ENCODE results near the gene PYGM. TPM values are rescaled to one million over a fixed set of nuclear protein-coding genes. Genes with fewer than 3 reads are reported as not detected.

The PYGM gene
- total and polyA plus RNA-seq, 2 of the 13 experiments (the other 11 are each of a cell fraction or from before 2014, with no cell fraction given): 0.11 to 0.12 TPM

DNA sequence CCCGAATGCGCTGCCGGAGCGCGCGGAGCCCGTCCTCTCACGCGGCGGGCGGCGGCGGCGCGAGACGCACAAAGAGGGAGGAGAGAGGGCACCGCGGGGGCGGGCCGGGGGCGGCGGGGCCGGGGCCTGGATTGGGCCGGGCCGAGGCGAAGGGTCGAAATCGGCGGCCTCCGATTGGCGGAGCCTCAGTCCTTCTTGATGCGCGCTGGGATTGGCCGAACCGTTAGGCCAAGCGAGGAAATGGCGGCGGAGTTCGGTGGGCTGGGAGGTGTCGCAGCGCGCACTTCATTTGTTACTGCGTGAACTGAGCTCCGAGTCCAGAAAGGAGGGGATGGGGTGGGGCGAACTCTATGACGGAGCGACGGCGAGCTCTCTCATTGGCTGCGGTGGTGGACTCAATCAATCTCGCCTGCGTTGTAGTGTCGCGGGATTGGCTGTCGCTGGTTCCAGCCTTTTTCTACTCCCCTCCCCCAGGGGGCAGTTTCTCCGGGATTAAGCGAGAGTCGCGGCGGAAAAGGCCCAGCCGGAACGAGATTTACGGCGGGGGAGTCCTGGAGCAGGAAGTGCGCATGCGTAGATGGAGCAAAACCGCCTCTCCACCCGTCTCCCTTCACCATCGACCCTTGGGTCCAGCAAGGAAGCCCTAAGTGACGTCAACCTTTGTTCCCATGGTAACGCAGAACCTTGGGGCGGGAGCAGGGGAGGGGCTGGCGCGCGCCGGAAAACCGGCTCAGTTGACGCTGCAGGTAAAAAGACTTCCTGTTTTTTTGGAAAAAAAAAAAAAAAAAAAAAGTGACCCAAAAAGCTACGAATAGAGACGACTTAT is 18.9 kb upstream of the PYGM start, which contains the start of gene SF1 (continued):
- TF ChIP-seq, protein P1, sequence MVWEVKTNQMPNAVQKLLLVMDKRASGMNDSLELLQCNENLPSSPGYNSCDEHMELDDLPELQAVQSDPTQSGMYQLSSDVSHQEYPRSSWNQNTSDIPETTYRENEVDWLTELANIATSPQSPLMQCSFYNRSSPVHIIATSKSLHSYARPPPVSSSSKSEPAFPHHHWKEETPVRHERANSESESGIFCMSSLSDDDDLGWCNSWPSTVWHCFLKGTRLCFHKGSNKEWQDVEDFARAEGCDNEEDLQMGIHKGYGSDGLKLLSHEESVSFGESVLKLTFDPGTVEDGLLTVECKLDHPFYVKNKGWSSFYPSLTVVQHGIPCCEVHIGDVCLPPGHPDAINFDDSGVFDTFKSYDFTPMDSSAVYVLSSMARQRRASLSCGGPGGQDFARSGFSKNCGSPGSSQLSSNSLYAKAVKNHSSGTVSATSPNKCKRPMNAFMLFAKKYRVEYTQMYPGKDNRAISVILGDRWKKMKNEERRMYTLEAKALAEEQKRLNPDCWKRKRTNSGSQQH (CRISPR knock-in tag; IDR thresholded peaks at IDR 0.05; ENCODE audit: low read depth): no peak
- TF ChIP-seq, protein P2, sequence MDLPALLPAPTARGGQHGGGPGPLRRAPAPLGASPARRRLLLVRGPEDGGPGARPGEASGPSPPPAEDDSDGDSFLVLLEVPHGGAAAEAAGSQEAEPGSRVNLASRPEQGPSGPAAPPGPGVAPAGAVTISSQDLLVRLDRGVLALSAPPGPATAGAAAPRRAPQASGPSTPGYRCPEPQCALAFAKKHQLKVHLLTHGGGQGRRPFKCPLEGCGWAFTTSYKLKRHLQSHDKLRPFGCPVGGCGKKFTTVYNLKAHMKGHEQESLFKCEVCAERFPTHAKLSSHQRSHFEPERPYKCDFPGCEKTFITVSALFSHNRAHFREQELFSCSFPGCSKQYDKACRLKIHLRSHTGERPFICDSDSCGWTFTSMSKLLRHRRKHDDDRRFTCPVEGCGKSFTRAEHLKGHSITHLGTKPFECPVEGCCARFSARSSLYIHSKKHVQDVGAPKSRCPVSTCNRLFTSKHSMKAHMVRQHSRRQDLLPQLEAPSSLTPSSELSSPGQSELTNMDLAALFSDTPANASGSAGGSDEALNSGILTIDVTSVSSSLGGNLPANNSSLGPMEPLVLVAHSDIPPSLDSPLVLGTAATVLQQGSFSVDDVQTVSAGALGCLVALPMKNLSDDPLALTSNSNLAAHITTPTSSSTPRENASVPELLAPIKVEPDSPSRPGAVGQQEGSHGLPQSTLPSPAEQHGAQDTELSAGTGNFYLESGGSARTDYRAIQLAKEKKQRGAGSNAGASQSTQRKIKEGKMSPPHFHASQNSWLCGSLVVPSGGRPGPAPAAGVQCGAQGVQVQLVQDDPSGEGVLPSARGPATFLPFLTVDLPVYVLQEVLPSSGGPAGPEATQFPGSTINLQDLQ (CRISPR knock-in tag; IDR thresholded peaks at IDR 0.05): no peak
- no peak for TF ChIP-seq FOSL2 (CRISPR knock-in tag; IDR thresholded peaks at IDR 0.05)
- no peak for TF ChIP-seq ZBTB3 (CRISPR knock-in tag; IDR thresholded peaks at IDR 0.05; ENCODE audit: borderline replicate concordance, low read depth)
- TF ChIP-seq CAMTA2 (CRISPR knock-in tag; IDR thresholded peaks at IDR 0.05; ENCODE audit: borderline replicate concordance): no peak
- TF ChIP-seq ERF (CRISPR knock-in tag; IDR thresholded peaks at IDR 0.05): no peak; the same call in 1 of the 2 replicates
- TF ChIP-seq ZNF891 (CRISPR knock-in tag; IDR thresholded peaks at IDR 0.05): no peak
- no peak for TF ChIP-seq ZIK1 (CRISPR knock-in tag; IDR thresholded peaks at IDR 0.05; ENCODE audit: borderline replicate concordance, low read depth)
- TF ChIP-seq RFX5 (IDR thresholded peaks at IDR 0.05; ENCODE audit: low read depth, low read length): peak; percentile 71
- TF ChIP-seq, protein P3, sequence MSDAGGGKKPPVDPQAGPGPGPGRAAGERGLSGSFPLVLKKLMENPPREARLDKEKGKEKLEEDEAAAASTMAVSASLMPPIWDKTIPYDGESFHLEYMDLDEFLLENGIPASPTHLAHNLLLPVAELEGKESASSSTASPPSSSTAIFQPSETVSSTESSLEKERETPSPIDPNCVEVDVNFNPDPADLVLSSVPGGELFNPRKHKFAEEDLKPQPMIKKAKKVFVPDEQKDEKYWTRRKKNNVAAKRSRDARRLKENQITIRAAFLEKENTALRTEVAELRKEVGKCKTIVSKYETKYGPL (CRISPR knock-in tag; IDR thresholded peaks at IDR 0.05): no peak
- TF ChIP-seq ATF1 (CRISPR knock-in tag; IDR thresholded peaks at IDR 0.05): peak; percentile 76
- TF ChIP-seq MAFK (conservative IDR thresholded peaks at IDR 0.05 in 1 of 2, IDR thresholded peaks at IDR 0.05 in 1 of 2; ENCODE audit: low read length in 2 of 2): no peak
- no peak for TF ChIP-seq ZZZ3 (CRISPR knock-in tag; IDR thresholded peaks at IDR 0.05; ENCODE audit: borderline replicate concordance)
- TF ChIP-seq, protein P4, sequence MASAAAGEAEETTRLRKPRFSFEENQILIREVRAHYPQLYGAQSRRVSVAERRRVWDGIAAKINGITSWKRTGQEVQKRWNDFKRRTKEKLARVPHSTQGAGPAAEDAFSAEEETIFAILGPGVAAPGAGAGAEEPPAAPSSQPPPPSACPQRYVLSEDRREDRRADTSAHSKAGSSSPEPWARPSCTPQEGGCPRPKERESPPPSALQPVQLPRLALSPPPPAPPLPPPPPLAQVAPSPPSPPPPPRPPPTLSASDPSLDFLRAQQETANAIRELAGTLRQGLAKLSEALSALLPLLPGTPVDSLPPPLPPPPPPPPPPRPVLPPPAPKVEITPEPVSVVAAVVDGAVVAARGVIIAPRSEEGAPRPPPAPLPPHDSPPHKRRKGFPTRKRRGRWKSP (CRISPR knock-in tag; IDR thresholded peaks at IDR 0.05): no peak
- TF ChIP-seq IKZF4 (CRISPR knock-in tag; IDR thresholded peaks at IDR 0.05; ENCODE audit: borderline replicate concordance, low read depth, not compliant biosample characterization): no peak
- TF ChIP-seq, protein P5, sequence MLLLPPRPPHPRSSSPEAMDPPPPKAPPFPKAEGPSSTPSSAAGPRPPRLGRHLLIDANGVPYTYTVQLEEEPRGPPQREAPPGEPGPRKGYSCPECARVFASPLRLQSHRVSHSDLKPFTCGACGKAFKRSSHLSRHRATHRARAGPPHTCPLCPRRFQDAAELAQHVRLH (CRISPR knock-in tag; IDR thresholded peaks at IDR 0.05; ENCODE audit: borderline replicate concordance, low read depth): peak; percentile 71; the same call in 1 of the 2 replicates
- TF ChIP-seq HOXA7 (CRISPR knock-in tag; IDR thresholded peaks at IDR 0.05): no peak
- TF ChIP-seq, protein P6, sequence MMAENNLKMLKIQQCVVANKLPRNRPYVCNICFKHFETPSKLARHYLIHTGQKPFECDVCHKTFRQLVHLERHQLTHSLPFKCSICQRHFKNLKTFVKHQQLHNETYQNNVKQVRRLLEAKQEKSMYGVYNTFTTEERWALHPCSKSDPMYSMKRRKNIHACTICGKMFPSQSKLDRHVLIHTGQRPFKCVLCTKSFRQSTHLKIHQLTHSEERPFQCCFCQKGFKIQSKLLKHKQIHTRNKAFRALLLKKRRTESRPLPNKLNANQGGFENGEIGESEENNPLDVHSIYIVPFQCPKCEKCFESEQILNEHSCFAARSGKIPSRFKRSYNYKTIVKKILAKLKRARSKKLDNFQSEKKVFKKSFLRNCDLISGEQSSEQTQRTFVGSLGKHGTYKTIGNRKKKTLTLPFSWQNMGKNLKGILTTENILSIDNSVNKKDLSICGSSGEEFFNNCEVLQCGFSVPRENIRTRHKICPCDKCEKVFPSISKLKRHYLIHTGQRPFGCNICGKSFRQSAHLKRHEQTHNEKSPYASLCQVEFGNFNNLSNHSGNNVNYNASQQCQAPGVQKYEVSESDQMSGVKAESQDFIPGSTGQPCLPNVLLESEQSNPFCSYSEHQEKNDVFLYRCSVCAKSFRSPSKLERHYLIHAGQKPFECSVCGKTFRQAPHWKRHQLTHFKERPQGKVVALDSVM (CRISPR knock-in tag; IDR thresholded peaks at IDR 0.05): no peak
- no peak for TF ChIP-seq MEIS2 (CRISPR knock-in tag; IDR thresholded peaks at IDR 0.05)
- no peak for TF ChIP-seq ZNF367 (CRISPR knock-in tag; IDR thresholded peaks at IDR 0.05; ENCODE audit: borderline replicate concordance)

All from HepG2 (cell line).